ENCODE results near the gene TBATA. TPM values are rescaled to one million over a fixed set of nuclear protein-coding genes. Genes with fewer than 3 reads are reported as not detected.

TBATA gene
- total and polyA plus RNA-seq, 10 donors = 0.45 to 2.9 (median 0.63) TPM; not detected in 2

GRCh38 chr10:70736525-70736924 is 48.7 kb downstream of the TBATA start:
- no peak for TF ChIP-seq CTCF (IDR thresholded peaks at IDR 0.05 in 8 of 11, conservative IDR thresholded peaks at IDR 0.05 in 3 of 11)
- no peak for TF ChIP-seq POLR2AphosphoS5 (IDR thresholded peaks at IDR 0.05)
- no peak for TF ChIP-seq POLR2A (IDR thresholded peaks at IDR 0.05)
- Histone ChIP-seq H3K27ac (no peak overlapping the region), H3K27me3 (replicated peaks in 1 of 7) (no peaks in the 10 kb centered on the region), H3K4me3 (no peak overlapping the region), H3K9me3 (no peaks in the 10 kb centered on the region), H3K36me3 (no peaks in the 10 kb centered on the region), H3K4me1 (no peaks in the 10 kb centered on the region)
- intact Hi-C loops (cut with DNase I; ENCODE audit: low total_unique reads) = no loop called here
- DNase-seq = no peak
- 90 to 100% (median 94%) methylated on average over 2 to 3 of the region's 3 CpGs for WGBS, 5 donors

GRCh38 chr10:70735161-70735560 is 50.0 kb downstream of the TBATA start:
- DNase-seq = no peak
- Histone ChIP-seq H3K27me3 (replicated peaks in 1 of 7) (no peaks in the 10 kb centered on the region), H3K36me3 (no peaks in the 10 kb centered on the region), H3K27ac (no peak overlapping the region), H3K4me3 (no peak overlapping the region), H3K9me3 (no peaks in the 10 kb centered on the region), H3K4me1 (no peaks in the 10 kb centered on the region)
- intact Hi-C loops (cut with DNase I; ENCODE audit: low total_unique reads) = no loop called here
- no peak for TF ChIP-seq CTCF (IDR thresholded peaks at IDR 0.05 in 8 of 11, conservative IDR thresholded peaks at IDR 0.05 in 3 of 11)
- no peak for TF ChIP-seq POLR2A (IDR thresholded peaks at IDR 0.05)
- no peak for TF ChIP-seq POLR2AphosphoS5 (IDR thresholded peaks at IDR 0.05)
- 69 to 90% (median 81%) methylated on average over 2 to 3 of the region's 3 CpGs for WGBS, 5 donors

GRCh38 chr10:70733051-70733450 is 52.1 kb downstream of the TBATA start:
- no peak for DNase-seq
- H3K4me1 ChIP-seq = no peaks in the 10 kb centered on the region
- intact Hi-C loops (cut with DNase I; ENCODE audit: low total_unique reads) = no loop called here
- TF ChIP-seq POLR2A (IDR thresholded peaks at IDR 0.05) (no peak), POLR2AphosphoS5 (IDR thresholded peaks at IDR 0.05) (no peak), CTCF (IDR thresholded peaks at IDR 0.05 in 8 of 11, conservative IDR thresholded peaks at IDR 0.05 in 3 of 11) (no peak)
- H3K36me3 ChIP-seq = no peaks in the 10 kb centered on the region
- WGBS, 5 donors = 90 to 100% (median 93%) methylated on average over 1 of the region's 1 CpG
- H3K27ac ChIP-seq = no peak overlapping the region
- no peaks in the 10 kb centered on the region for H3K9me3 ChIP-seq
- no peaks in the 10 kb centered on the region for H3K27me3 ChIP-seq (replicated peaks in 1 of 7)
- H3K4me3 ChIP-seq = no peak overlapping the region

- Histone ChIP-seq H3K4me3 (no peak overlapping the region), H3K27ac (no peak overlapping the region), H3K9me3 (no peaks in the 10 kb centered on the region), H3K27me3 (replicated peaks in 1 of 7) (no peaks in the 10 kb centered on the region), H3K4me1 (no peaks in the 10 kb centered on the region), H3K36me3 (no peaks in the 10 kb centered on the region)
- DNase-seq = no peak
- TF ChIP-seq POLR2AphosphoS5 (IDR thresholded peaks at IDR 0.05) (no peak), CTCF (IDR thresholded peaks at IDR 0.05 in 8 of 11, conservative IDR thresholded peaks at IDR 0.05 in 3 of 11) (no peak), POLR2A (IDR thresholded peaks at IDR 0.05) (no peak)
- intact Hi-C loops (cut with DNase I; ENCODE audit: low total_unique reads) = no loop called here
- 94 to 100% (median 96%) methylated on average over 4 of the region's 4 CpGs for WGBS, 5 donors
Measured at GRCh38 chr10:70732569-70732968, 52.6 kb downstream of the TBATA start.

All from spleen (tissue), 11 donors.